Stimulated activated CD4-positive, alpha-beta T cell treated with anti-CD3 and anti-CD28 coated beads, Interleukin-4, amount 100 ng/mL, for 48 hours (primary cell): Measurements from ENCODE around the gene OPA3.

Source experiments
- DNase-seq, 2 donors: peaks; one replicate each; pipeline ENCODE4 v3.0.0-alpha.2; 2020; ENCODE audit warnings: low read depth in 2 of 2

Gene OPA3

GRCh38 chr19:45598267-45599001, 13.8 kb upstream of the OPA3 start:
- no peak for DNase-seq

GRCh38 chr19:45597425-45598111, 13.0 kb upstream of the OPA3 start:
- no peak for DNase-seq

GRCh38 chr19:45595814-45596213, 11.2 kb upstream of the OPA3 start:
- DNase-seq: no peak

GRCh38 chr19:45593520-45593919, 8.9 kb upstream of the OPA3 start:
- no peak for DNase-seq

- no peak for DNase-seq
These were observed 7.8 kb upstream of the OPA3 start for GRCh38 chr19:45592366-45592765.

GRCh38 chr19:45591638-45592005, 7.0 kb upstream of the OPA3 start:
- DNase-seq: no peak

GRCh38 chr19:45591004-45591637, 6.5 kb upstream of the OPA3 start:
- DNase-seq: peak; percentile 29 to 35

- DNase-seq: no peak
These were observed 5.8 kb upstream of the OPA3 start for GRCh38 chr19:45590300-45591003.

- DNase-seq: no peak
These were observed 5.2 kb upstream of the OPA3 start for GRCh38 chr19:45589768-45590167.

GRCh38 chr19:45587873-45588272, 3.3 kb upstream of the OPA3 start:
- no peak for DNase-seq

GRCh38 chr19:45585158-45585577, 566 bp upstream of the OPA3 start:
- no peak for DNase-seq

- DNase-seq: no peak
These were observed 3.0 kb downstream of the OPA3 start for GRCh38 chr19:45581576-45581975.

GRCh38 chr19:45578861-45579260, 5.7 kb downstream of the OPA3 start:
- DNase-seq: no peak

- no peak for DNase-seq
These were observed 7.3 kb downstream of the OPA3 start for GRCh38 chr19:45577111-45577905.

GRCh38 chr19:45576682-45577081, 7.9 kb downstream of the OPA3 start:
- no peak for DNase-seq

- no peak for DNase-seq
These were observed 9.4 kb downstream of the OPA3 start for GRCh38 chr19:45575216-45575615.

- no peak for DNase-seq
These were observed 10.1 kb downstream of the OPA3 start for GRCh38 chr19:45574526-45574925.

GRCh38 chr19:45571457-45572220, 13.0 kb downstream of the OPA3 start:
- DNase-seq: no peak

GRCh38 chr19:45569619-45570421, 14.8 kb downstream of the OPA3 start:
- peak; percentile 62 to 69 for DNase-seq

- no peak for DNase-seq
These were observed 15.9 kb downstream of the OPA3 start for GRCh38 chr19:45568732-45569131.
